Astrocyte (in vitro differentiated cells and primary cell): ENCODE results near the gene CYP2A7. TPM values are rescaled to one million over a fixed set of nuclear protein-coding genes. Genes with fewer than 3 reads are reported as not detected.
"Not testable (repeated sequence)": the region's sequence is repeated elsewhere in the genome, so short reads cannot be mapped to it uniquely, and the experiment has no call there.

Experiments used
- DNase-seq: peaks from one replicate; pipeline ENCODE4 v3.0.0-alpha.2; 2010; ENCODE audit warnings: low read depth
- FAIRE-seq: peaks from 2 replicates; lab custom pipeline; 2011; peaks lifted over from hg19 to GRCh38; lab: Jason Lieb, UNC
- H2AFZ ChIP-seq: 2 replicates; pipeline ENCODE4 v1.6.0; 2012; ENCODE audit warnings: low read depth, low read length, inconsistent platforms
- H3K27ac ChIP-seq: 2 replicates; pipeline ENCODE4 v1.5.1; 2011; ENCODE audit warnings: low read depth, low read length, inconsistent platforms
- H3K27me3 ChIP-seq: 2 replicates; pipeline ENCODE4 v1.6.0; 2011; ENCODE audit warnings: low read length, inconsistent platforms; ENCODE audit not compliant: insufficient read depth
- H3K36me3 ChIP-seq: 2 replicates; pipeline ENCODE4 v1.5.1; 2011; ENCODE audit warnings: low read length, inconsistent platforms; ENCODE audit not compliant: insufficient read depth
- H3K4me1 ChIP-seq: 2 replicates; pipeline ENCODE4 v1.5.1; 2011; ENCODE audit warnings: low read length, inconsistent platforms; ENCODE audit not compliant: insufficient read depth
- H3K4me2 ChIP-seq: 2 replicates; pipeline ENCODE4 v1.6.0; 2012; ENCODE audit warnings: low read length, inconsistent platforms
- H3K4me3 ChIP-seq: 2 replicates; pipeline ENCODE4 v1.5.1; 2011; ENCODE audit warnings: low read depth, mild to moderate bottlenecking, low read length, inconsistent platforms; ENCODE audit not compliant: insufficient read depth
- H3K79me2 ChIP-seq: 2 replicates; pipeline ENCODE4 v1.6.0; 2012; ENCODE audit warnings: mild to moderate bottlenecking, low read length, inconsistent platforms; ENCODE audit not compliant: insufficient read depth
- H3K9ac ChIP-seq: 2 replicates; pipeline ENCODE4 v1.6.0; 2012; ENCODE audit warnings: mild to moderate bottlenecking, low read length, inconsistent platforms
- H3K9me3 ChIP-seq: 2 replicates; pipeline ENCODE4 v1.5.1; 2012; ENCODE audit warnings: low read depth, mild to moderate bottlenecking, low read length, inconsistent platforms; ENCODE audit not compliant: insufficient read depth
- H4K20me1 ChIP-seq: 2 replicates; pipeline ENCODE4 v1.6.0; 2012; ENCODE audit warnings: low read length, inconsistent platforms; ENCODE audit not compliant: insufficient read depth
- H3K27ac Mint-ChIP-seq: one replicate; pipeline ENCODE4 v1.8.0; 2021; ENCODE audit warnings: mild to moderate bottlenecking, mixed read lengths; ENCODE audit not compliant: unreplicated experiment
- H3K27me3 Mint-ChIP-seq: one replicate; pipeline ENCODE4 v1.8.0; 2021; ENCODE audit warnings: low read depth, mixed read lengths; ENCODE audit not compliant: unreplicated experiment
- H3K36me3 Mint-ChIP-seq: one replicate; pipeline ENCODE4 v1.8.0; 2021; ENCODE audit warnings: low read depth, mixed read lengths; ENCODE audit not compliant: unreplicated experiment
- H3K4me1 Mint-ChIP-seq: one replicate; pipeline ENCODE4 v1.8.0; 2021; ENCODE audit warnings: low read depth, mixed read lengths; ENCODE audit not compliant: unreplicated experiment
- H3K4me3 Mint-ChIP-seq: one replicate; pipeline ENCODE4 v1.8.0; 2021; ENCODE audit warnings: mild to moderate bottlenecking, moderate library complexity, mixed read lengths; ENCODE audit not compliant: unreplicated experiment
- H3K9me3 Mint-ChIP-seq: one replicate; pipeline ENCODE4 v1.8.0; 2021; ENCODE audit warnings: mild to moderate bottlenecking, mixed read lengths; ENCODE audit not compliant: unreplicated experiment
- EZH2 ChIP-seq: IDR thresholded peaks from 2 replicates; pipeline ENCODE4 v1.6.1; 2012; ENCODE audit warnings: mild to moderate bottlenecking, low read length, inconsistent platforms; ENCODE audit not compliant: insufficient read depth
- total RNA-seq: library from RNA; stranded (reverse); gene quantifications from 2 replicates; pipeline ENCODE4 v1.2.1, GENCODE V29; 2021
- TF ChIP-seq, protein P1 (sequence below): IDR thresholded peaks from 2 replicates; pipeline ENCODE4 v1.5.1; 2011; ENCODE audit warnings: low read depth, mild to moderate bottlenecking, inconsistent platforms, low read length, moderate library complexity; ENCODE audit not compliant: insufficient read depth

The CYP2A7 gene
- total RNA-seq, 1 donor from 2014 or later, result not detected

DNA sequence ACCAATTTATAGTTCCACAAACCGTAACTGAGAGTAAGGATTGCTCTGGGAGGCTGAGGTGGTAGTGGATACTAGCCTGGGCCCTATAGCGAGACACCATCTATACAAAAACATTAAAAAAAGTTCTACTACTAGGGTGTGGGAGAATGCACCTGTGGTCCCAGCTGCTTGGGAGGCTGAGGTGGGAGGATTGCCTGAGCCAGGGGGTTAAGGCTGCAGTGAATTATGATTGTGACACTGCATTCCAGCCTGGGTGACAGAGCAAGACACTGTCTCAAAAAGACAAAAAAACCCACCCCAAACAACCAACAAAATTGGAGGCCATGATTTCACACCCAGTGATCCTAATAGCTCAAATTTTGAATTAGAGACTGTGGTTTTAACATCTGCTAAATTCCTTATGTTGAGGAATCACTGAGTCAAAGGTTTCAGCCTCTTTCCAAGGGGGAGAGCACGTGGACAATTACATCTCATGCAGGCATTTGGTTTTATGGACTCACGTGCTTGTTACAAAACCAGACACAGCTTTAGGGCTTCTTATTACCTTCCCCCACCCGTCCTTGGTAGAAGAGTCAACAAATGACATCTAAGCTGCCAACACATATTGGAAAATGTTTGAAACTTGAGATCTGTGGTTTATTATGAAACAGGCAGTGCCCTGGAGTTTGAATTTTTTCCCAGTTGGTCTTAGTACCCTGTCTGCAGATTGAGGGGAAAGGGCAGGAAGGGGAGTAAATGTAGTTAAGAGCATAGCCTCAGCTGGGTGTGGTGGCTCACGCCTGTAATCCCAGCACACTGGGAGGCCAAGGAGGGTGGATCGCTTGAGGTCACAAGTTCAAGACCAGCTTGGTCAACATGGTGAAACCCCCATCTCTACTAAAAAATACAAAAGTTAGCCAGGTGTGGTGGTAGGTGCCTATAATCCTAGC, 50.3 kb downstream of the CYP2A7 start:
- Histone ChIP-seq H2AFZ (no peak overlapping the region), H4K20me1 (no peaks in the 10 kb centered on the region), H3K4me3 (no peak overlapping the region), H3K27ac (no peak overlapping the region), H3K9ac (no peak overlapping the region), H3K9me3 (no peaks in the 10 kb centered on the region), H3K4me2 (no peak overlapping the region), H3K79me2 (no peaks in the 10 kb centered on the region), H3K27me3 (no peaks in the 10 kb centered on the region), H3K4me1 (no peaks in the 10 kb centered on the region), H3K36me3 (no peaks in the 10 kb centered on the region)
- FAIRE-seq (no peak), DNase-seq (peak; percentile 75)
- no peak overlapping the region for H3K4me3 Mint-ChIP-seq
- H3K27me3 Mint-ChIP-seq, result no peaks in the 10 kb centered on the region
- H3K27ac Mint-ChIP-seq, result peak overlapping the region; percentile 72
- H3K9me3 Mint-ChIP-seq, result peaks cover 8% of the 10 kb centered on the region
- no peak for TF ChIP-seq EZH2
- TF ChIP-seq, protein P1, sequence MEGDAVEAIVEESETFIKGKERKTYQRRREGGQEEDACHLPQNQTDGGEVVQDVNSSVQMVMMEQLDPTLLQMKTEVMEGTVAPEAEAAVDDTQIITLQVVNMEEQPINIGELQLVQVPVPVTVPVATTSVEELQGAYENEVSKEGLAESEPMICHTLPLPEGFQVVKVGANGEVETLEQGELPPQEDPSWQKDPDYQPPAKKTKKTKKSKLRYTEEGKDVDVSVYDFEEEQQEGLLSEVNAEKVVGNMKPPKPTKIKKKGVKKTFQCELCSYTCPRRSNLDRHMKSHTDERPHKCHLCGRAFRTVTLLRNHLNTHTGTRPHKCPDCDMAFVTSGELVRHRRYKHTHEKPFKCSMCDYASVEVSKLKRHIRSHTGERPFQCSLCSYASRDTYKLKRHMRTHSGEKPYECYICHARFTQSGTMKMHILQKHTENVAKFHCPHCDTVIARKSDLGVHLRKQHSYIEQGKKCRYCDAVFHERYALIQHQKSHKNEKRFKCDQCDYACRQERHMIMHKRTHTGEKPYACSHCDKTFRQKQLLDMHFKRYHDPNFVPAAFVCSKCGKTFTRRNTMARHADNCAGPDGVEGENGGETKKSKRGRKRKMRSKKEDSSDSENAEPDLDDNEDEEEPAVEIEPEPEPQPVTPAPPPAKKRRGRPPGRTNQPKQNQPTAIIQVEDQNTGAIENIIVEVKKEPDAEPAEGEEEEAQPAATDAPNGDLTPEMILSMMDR, result no peak
- H3K36me3 Mint-ChIP-seq, result peaks cover 11% of the 10 kb centered on the region
- H3K4me1 Mint-ChIP-seq, result peaks cover 7% of the 10 kb centered on the region

DNA sequence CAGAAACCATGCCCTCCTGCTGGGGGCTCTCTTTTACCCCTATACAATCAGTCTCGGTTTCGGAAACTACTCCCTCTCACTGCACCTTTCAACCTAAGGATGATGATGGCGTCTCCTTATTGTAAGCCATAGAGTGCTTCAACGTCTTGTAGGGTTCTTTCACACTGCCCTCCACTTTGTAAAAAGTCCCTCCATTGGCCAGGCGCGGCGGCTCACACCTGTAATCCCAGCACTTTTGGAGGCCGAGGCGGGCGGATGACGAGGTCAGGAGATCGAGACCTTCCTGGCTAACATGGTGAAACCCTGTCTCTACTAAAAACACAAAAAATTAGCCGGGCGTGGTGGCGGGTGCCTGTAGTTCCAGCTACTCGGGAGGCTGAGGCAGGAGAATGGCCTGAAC, 51.3 kb downstream of the CYP2A7 start:
- not testable (repeated sequence) for H2AFZ ChIP-seq, H3K9ac ChIP-seq, H3K9me3 ChIP-seq, H3K9me3 Mint-ChIP-seq, H3K27ac ChIP-seq, H3K36me3 ChIP-seq, H3K4me1 ChIP-seq, FAIRE-seq, H3K79me2 ChIP-seq, H4K20me1 ChIP-seq, H3K27me3 ChIP-seq, H3K4me3 ChIP-seq, H3K4me1 Mint-ChIP-seq, H3K27me3 Mint-ChIP-seq, H3K4me2 ChIP-seq, H3K27ac Mint-ChIP-seq, H3K4me3 Mint-ChIP-seq, DNase-seq
- H3K36me3 Mint-ChIP-seq, result peaks cover 14% of the 10 kb centered on the region

DNA sequence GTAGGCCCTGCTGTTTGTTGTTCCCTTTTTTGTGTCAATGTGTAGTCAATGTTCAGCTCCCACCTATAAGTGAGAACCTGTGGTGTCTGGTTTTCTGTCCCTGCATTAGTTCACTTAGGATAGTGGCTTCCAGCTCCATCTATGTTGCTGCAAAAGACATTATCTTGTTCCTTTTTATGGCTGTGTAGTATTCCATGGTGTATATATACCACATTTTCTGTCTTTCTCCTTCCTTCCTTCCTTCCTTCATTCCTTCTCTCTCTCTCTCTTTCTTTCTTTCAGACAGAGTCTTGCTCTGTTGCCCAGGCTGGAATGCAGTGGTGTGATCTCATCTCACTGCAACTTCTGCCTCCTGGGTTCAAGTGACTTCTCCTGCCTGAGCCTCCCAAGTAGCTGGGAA, 52.8 kb downstream of the CYP2A7 start:
- H3K9ac ChIP-seq, result no peak overlapping the region
- H3K27ac ChIP-seq, result no peak overlapping the region
- FAIRE-seq, result no peak
- H2AFZ ChIP-seq, result no peak overlapping the region
- no peaks in the 10 kb centered on the region for H4K20me1 ChIP-seq
- no peak for DNase-seq
- Mint-ChIP-seq H3K36me3 (peaks cover 14% of the 10 kb centered on the region), H3K9me3 (peaks cover 8% of the 10 kb centered on the region), H3K27ac (no peak overlapping the region), H3K4me3 (no peak overlapping the region), H3K4me1 (peaks cover 7% of the 10 kb centered on the region), H3K27me3 (no peaks in the 10 kb centered on the region)
- H3K36me3 ChIP-seq, result no peaks in the 10 kb centered on the region
- TF ChIP-seq, protein P1, result no peak
- TF ChIP-seq EZH2, result no peak
- H3K9me3 ChIP-seq, result no peaks in the 10 kb centered on the region
- no peaks in the 10 kb centered on the region for H3K27me3 ChIP-seq
- H3K4me2 ChIP-seq, result no peak overlapping the region
- no peaks in the 10 kb centered on the region for H3K79me2 ChIP-seq
- H3K4me3 ChIP-seq, result no peak overlapping the region
- no peaks in the 10 kb centered on the region for H3K4me1 ChIP-seq
